Measurements from ENCODE around the gene GRM1. TPM values are rescaled to one million over a fixed set of nuclear protein-coding genes. Genes with fewer than 3 reads are reported as not detected.

Gene GRM1
- total and polyA plus RNA-seq, 8 donors: not detected

- no peak for DNase-seq
- H3K4me1 ChIP-seq: no peaks in the 10 kb centered on the region
- no peak overlapping the region for H3K27ac ChIP-seq
- no peak for TF ChIP-seq POLR2AphosphoS5 (IDR thresholded peaks at IDR 0.05)
- TF ChIP-seq POLR2A (IDR thresholded peaks at IDR 0.05): no peak
- TF ChIP-seq, protein P1, sequence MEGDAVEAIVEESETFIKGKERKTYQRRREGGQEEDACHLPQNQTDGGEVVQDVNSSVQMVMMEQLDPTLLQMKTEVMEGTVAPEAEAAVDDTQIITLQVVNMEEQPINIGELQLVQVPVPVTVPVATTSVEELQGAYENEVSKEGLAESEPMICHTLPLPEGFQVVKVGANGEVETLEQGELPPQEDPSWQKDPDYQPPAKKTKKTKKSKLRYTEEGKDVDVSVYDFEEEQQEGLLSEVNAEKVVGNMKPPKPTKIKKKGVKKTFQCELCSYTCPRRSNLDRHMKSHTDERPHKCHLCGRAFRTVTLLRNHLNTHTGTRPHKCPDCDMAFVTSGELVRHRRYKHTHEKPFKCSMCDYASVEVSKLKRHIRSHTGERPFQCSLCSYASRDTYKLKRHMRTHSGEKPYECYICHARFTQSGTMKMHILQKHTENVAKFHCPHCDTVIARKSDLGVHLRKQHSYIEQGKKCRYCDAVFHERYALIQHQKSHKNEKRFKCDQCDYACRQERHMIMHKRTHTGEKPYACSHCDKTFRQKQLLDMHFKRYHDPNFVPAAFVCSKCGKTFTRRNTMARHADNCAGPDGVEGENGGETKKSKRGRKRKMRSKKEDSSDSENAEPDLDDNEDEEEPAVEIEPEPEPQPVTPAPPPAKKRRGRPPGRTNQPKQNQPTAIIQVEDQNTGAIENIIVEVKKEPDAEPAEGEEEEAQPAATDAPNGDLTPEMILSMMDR (IDR thresholded peaks at IDR 0.05): no peak
- no peak for TF ChIP-seq EP300 (IDR thresholded peaks at IDR 0.05)
- H3K9me3 ChIP-seq: no peaks in the 10 kb centered on the region
- H3K36me3 ChIP-seq: no peaks in the 10 kb centered on the region
- intact Hi-C loops (cut with DNase I; ENCODE audit: low total_unique reads): no loop called here
- H3K27me3 ChIP-seq: no peaks in the 10 kb centered on the region
- WGBS, 5 donors: 79 to 96% (median 85%) methylated on average over 2 of the region's 2 CpGs
- H3K4me3 ChIP-seq: no peak overlapping the region
Observed at GRCh38 chr6:146312608-146313007, 283.7 kb downstream of the GRM1 start.

- Histone ChIP-seq H3K9me3 (no peaks in the 10 kb centered on the region), H3K27me3 (no peaks in the 10 kb centered on the region), H3K4me1 (no peaks in the 10 kb centered on the region), H3K4me3 (no peak overlapping the region), H3K36me3 (no peaks in the 10 kb centered on the region), H3K27ac (no peak overlapping the region)
- DNase-seq: no peak
- intact Hi-C loops (cut with DNase I; ENCODE audit: low total_unique reads): no loop called here
- 66 to 80% (median 79%) methylated on average over 4 of the region's 4 CpGs for WGBS, 5 donors
- TF ChIP-seq POLR2AphosphoS5 (IDR thresholded peaks at IDR 0.05) (no peak), EP300 (IDR thresholded peaks at IDR 0.05) (no peak), POLR2A (IDR thresholded peaks at IDR 0.05) (no peak)
- TF ChIP-seq, protein P1 (IDR thresholded peaks at IDR 0.05): no peak
Observed at GRCh38 chr6:146315381-146316174, 286.7 kb downstream of the GRM1 start.

DNA sequence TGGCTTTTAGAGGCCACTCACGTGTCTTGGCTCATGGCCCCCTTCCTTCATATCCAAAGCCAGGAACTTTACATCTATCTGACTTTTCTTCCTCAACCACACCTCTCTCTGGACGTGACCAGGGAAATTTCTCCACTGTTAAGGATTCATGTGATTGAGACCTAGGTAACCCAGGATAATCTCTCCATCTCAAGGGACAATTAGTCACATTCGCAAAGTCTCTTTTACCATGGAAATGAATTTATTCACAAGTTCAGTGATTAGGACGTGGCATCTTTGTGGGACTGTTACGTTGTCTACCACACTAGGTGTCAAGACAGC, 287.3 kb downstream of the GRM1 start:
- Histone ChIP-seq H3K4me3 (no peak overlapping the region), H3K4me1 (no peaks in the 10 kb centered on the region), H3K9me3 (no peaks in the 10 kb centered on the region), H3K27me3 (no peaks in the 10 kb centered on the region), H3K36me3 (no peaks in the 10 kb centered on the region), H3K27ac (no peak overlapping the region)
- no peak for DNase-seq
- TF ChIP-seq, protein P1 (IDR thresholded peaks at IDR 0.05): no peak
- TF ChIP-seq POLR2A (IDR thresholded peaks at IDR 0.05) (no peak), POLR2AphosphoS5 (IDR thresholded peaks at IDR 0.05) (no peak), EP300 (IDR thresholded peaks at IDR 0.05) (no peak)
- 69 to 74% (median 74%) methylated on average over 5 of the region's 5 CpGs for WGBS, 5 donors
- intact Hi-C loops (cut with DNase I; ENCODE audit: low total_unique reads): no loop called here

GRCh38 chr6:146331013-146331412, 302.2 kb downstream of the GRM1 start:
- H3K27ac ChIP-seq: no peak overlapping the region
- WGBS, 5 donors: 62 to 81% (median 77%) methylated on average over 3 of the region's 3 CpGs
- intact Hi-C loops (cut with DNase I; ENCODE audit: low total_unique reads): no loop called here
- TF ChIP-seq EP300 (IDR thresholded peaks at IDR 0.05) (no peak), POLR2AphosphoS5 (IDR thresholded peaks at IDR 0.05) (no peak), POLR2A (IDR thresholded peaks at IDR 0.05) (no peak)
- TF ChIP-seq, protein P1 (IDR thresholded peaks at IDR 0.05): no peak
- H3K27me3 ChIP-seq: no peaks in the 10 kb centered on the region
- no peak overlapping the region for H3K4me3 ChIP-seq
- H3K4me1 ChIP-seq: no peaks in the 10 kb centered on the region
- no peaks in the 10 kb centered on the region for H3K9me3 ChIP-seq
- H3K36me3 ChIP-seq: no peaks in the 10 kb centered on the region
- no peak for DNase-seq

All from stomach (tissue), 9 donors.